ENCODE measurements around the gene RBBP6.

RBBP6 gene

GRCh38 chr16:24525970-24526559, 13.3 kb upstream of the RBBP6 start:
- DNase-seq = no peak

DNA sequence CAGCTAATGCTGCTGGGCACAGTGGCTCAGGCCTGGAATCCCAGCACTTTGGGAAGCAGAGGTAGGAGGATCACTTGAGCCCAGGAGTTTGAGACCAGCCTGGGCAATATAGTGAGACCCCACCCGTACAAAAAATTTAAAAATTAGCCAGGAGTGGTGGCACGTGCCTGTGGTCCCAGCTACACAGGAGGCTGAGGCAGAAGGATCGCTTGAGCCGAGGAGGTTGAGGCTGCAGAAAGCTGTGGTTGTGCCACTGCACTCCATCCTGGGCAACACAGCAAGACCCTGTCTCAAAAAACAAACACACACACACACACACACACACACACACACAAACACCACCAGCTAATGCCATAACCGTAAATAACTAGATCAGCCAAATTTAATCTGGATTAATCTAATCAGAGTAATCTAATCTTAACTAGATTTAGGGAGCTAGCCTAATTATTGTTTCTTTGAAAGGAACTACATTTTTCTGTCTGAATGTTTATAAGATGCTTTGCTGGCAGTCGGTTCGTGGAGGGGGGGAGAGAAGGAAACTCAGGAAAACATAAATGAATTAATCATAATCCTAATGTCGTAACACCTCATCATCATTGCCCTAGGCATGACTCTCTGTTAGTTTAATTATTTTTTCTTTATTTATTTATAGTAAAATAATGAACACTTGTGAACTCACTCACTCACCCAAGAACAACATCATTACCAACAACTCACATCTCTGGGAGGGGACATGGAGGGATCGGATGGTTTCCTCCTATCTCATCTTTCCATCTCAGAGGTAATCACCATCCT, 12.5 kb upstream of the RBBP6 start:
- no peak for DNase-seq

DNA sequence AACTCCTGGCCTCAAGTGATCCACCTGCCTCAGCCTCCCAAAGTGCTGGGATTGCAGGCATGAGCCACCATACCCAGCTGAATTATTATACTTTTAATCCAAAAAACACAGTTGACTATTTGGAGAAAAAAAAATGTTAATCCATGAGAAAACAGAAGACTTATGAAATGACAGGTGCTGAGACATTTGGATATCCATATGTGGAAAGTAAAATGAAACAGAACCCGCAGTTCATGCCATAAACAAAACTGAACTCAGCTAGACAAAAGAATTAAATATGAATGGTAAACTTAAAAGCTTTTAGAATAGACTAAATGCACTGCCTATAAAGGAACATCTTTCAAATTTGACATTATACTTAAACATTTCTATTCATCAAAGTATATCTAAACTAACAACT, 8.2 kb upstream of the RBBP6 start:
- no peak for DNase-seq

DNA sequence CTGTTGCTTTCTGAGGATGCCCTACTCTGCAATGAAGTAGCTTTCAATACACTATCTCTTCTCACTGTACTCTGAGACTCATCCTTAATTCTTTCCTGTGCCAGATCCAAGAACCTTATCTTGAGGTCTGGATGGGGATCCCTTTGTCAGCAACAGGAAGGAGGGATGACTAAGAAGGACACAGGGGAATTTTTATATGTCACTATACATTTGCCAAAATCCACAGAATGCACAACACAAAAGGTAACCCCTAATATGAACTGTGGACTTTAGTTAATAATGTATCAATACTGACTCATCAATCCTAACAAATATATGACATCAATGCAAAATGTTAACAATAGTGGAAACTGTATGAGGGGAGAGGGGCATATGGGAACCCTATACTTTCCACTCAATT, 4.7 kb upstream of the RBBP6 start:
- no peak for DNase-seq

DNA sequence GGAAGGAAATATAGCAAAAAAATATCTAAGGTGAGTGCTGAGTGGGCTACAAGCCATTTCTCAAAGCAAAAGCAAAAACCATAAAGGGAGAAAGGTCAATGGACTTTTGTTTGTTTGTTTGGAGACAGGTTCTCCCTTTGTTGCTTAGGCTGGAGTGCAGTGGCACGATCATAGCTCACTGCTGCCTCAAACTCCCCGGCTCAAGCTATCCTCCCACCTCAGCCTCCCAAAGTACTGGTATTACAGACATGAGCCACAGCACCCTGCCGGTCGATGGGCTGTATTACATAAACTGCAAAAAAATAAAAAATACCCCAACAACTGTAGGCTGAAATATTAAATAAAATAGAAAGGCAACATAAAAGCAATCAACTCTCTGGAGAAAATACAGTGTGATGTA, 3.5 kb upstream of the RBBP6 start:
- no peak for DNase-seq

DNA sequence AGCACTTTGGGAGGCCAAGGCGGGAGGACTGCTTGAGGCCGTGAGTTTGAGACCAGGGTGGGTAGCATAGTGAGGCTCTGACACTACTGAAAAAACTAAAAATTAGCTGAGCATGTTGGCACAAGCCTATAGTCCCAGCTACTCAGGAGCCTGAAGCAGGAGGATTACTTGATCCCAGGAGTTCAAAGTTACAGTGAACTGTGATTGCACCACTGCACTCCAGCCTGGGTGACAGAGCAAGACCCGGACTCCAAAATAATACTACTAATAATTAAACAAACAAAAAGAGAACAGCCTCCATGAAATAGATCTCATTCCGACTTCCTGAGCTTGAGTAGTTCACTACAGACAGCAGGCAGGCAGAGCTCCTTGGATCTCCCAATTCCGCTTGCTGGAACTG, 2.7 kb upstream of the RBBP6 start:
- no peak for DNase-seq

- no peak for DNase-seq
Measured at GRCh38 chr16:24537474-24538337, 1.7 kb upstream of the RBBP6 start.

GRCh38 chr16:24538756-24539294, 541 bp upstream of the RBBP6 start:
- DNase-seq = peak; percentile 81

GRCh38 chr16:24539850-24540601, 660 bp downstream of the RBBP6 start:
- DNase-seq = no peak

DNA sequence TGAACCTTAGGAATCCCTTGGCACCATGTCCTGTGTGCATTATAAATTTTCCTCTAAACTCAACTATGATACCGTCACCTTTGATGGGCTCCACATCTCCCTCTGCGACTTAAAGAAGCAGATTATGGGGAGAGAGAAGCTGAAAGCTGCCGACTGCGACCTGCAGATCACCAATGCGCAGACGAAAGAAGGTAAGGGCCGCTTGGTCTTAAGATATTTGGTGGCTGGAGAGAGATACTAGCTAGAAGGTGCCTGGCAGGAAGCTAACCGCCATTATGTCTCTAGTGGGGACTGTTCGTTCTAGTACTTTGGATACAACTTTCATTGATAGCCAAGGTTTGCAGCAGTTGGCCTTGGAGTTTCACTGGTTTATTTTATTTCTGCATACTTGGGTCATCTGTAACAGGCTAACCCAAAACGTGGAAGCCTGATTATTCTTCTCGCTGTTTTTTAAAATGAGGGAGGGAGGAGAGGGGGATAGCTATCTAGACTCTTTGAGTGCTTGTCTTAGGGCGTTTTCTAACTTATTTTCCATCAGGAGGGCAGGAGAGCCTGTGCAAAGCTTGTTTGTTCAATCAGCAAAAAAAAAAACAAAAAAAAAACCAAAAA, 1.3 kb downstream of the RBBP6 start:
- no peak for DNase-seq

DNA sequence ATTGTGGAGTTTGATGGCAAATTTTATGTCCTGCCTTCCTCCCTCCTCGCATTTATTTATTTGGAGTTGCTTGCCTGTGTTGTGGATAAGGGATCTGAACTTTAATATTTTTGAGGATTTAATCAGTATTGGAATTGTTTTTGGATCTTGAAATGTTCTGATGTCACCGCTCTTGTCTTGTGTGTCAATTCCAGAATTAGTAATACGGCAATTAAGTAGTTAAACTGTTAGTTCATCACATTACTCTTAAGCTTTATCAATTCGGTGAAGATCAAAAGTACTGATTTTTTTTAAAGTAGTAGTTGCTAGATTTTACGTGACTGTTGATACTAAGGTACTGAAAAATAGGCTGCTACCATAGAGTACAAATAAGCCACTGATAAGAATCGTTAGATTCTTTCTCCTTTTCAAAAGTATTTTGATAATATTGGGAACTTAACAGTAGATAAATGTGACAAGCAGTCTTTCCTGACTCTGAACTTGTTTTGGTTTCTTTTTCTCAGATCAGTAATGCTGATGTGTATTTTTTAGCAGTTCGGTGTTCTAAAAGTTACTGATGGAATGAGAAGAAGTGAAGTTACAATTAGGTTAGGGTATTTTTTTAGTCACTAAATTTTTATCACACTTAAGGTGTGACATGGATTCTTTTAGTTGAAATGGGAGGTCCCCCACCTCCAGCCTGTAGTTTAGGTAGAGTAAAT, 2.0 kb downstream of the RBBP6 start:
- DNase-seq = no peak

DNA sequence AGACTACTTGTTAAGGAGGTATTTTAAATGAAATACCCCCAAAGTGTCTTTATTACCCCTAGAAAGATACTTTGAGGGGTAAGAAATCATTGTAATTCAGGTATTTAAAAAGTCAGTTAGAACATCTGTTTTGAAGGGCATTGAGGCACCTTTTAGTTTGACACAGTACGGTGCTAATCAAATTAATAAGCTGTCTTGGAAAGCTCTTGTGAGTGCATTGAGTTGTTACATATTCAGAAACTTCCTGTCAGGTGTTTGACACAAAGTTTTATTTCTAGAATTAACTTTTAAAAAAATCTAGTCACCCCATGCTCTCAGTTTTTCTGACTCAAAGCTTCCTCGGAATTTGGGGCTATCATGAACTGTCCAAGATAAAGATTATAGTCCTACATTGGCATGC, 4.6 kb downstream of the RBBP6 start:
- DNase-seq = no peak

GRCh38 chr16:24544640-24545039, 5.3 kb downstream of the RBBP6 start:
- DNase-seq = no peak

DNA sequence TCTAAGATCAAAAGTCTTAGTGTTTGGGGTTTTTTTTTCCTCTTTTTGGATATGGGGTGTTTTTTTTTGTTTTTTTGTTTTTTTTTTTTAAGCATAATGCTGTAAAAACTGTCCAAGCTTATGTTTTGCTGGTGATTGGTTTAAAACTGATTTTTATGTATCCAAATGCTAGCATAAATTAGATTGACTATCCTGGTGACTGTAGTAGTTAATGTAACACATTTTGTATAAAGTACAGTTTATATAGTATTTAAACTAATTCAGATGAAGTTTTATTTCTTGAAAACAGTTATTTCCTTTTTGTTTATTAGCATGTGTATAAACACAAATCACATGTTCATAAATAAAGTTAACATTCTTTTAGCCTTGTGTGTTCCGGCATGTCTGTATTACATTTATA, 10.9 kb downstream of the RBBP6 start:
- no peak for DNase-seq

DNA sequence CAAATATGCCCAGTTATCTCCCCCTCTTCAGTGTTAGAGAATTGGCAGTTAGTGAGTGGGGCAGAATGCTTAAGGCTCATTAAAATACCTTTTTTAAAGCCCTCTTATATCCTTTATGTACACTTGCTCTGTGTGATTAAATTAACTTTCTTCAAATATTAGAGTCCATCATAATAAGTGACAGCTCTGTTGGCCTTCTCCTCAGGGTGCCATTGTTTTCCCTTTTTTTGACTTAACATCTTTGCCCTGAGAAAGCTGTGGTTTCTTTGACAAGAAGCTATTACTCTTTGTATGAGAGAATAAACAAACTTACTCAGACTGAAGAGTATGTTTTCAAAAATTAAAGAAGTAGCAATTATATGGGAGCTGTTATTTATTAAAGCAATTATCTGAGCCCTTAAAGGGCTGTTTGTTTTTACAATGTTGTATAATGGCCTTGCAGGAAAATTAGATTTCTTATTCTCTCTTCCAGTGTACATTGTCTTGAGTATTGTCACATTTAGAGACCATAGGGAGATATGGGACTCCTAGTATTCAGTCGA, 13.4 kb downstream of the RBBP6 start:
- DNase-seq = no peak

DNA sequence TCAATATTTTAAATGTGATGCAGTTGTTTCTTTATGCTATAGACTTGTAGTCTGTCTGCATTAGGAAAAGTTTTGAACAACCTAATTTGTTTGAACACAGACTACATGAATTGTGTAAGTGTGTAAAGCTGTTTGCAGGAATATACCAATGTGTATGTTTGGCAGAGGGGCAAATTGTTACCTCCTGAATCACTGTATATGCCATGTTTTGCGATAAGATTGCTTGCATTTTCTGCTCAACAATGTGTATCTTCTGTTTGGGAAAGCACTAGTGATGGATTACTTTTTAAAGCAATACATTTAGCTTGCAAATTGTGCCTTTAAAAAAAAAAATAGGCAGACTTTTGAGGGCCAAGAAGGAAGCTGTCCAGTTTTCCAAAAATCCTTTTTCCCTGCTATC, 14.6 kb downstream of the RBBP6 start:
- no peak for DNase-seq

- DNase-seq = no peak
Measured at GRCh38 chr16:24555346-24555872, 16.0 kb downstream of the RBBP6 start.

DNA sequence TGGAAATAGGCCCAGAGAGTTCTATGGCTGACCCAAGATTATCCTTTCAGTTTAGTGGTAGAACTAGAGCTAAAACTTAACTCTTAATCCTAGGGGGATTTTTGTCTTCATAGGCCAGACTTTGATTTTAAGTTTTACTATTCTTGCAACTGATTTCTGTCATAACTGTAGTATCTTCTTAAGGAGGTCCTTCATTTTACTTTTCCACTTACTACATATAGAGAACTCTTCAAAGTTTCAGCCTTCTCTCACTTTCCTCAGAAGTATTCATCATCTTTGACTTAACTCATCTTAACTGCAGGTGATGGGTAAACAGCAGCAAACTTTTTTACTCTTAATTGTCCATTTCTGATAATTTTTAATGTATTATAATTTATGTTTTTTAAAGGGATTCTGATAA, 23.4 kb downstream of the RBBP6 start:
- no peak for DNase-seq

- no peak for DNase-seq
Measured at GRCh38 chr16:24568392-24568791, 29.0 kb downstream of the RBBP6 start.

GRCh38 chr16:24571096-24571495, 31.7 kb downstream of the RBBP6 start:
- DNase-seq = no peak

- no peak for DNase-seq
Measured at GRCh38 chr16:24572069-24572468, 32.7 kb downstream of the RBBP6 start.
